HEK293 (cell line): ENCODE results near the gene RAC3.
A peak's percentile ranks its signal among the peaks of the same experiment; 100 is the strongest.

Source experiments
- CTCF ChIA-PET: fragments of 350-600 bp; formaldehyde crosslinking; extraction: SDS; loops from one replicate; lab custom pipeline; 2021; ENCODE audit warnings: antibody characterized with exemption; lab: Yijun Ruan, JAX
- POLR2A ChIA-PET: fragments of 300-600 bp; formaldehyde crosslinking; extraction: SDS; loops from one replicate; lab custom pipeline; 2020; ENCODE audit warnings: antibody characterized with exemption, inconsistent platforms; lab: Yijun Ruan, JAX
- H3K27ac ChIP-seq: fragments of 200-500 bp; sonication (Bioruptor generic); 2 replicates; pipeline ENCODE4 v1.5.1; 2014; ENCODE audit warnings: low read depth, low read length, control low read depth, inconsistent platforms; ENCODE audit errors: extremely low read depth
- H3K36me3 ChIP-seq, 2 experiments: fragments of 200-500 bp in 1 of 2; sonication (Bioruptor generic) in 1 of 2; 1 replicate in 1 of 2; 2 replicates in 1 of 2; pipeline ENCODE4 v1.5.1; 2014 to 2017; ENCODE audit warnings: inconsistent platforms in 2 of 2, low read length in 2 of 2; ENCODE audit not compliant: control insufficient read depth in 2 of 2, insufficient read depth in 1 of 2
- H3K4me1 ChIP-seq: fragments of 200-500 bp; sonication (Bioruptor generic); 2 replicates; pipeline ENCODE4 v1.5.1; 2014; ENCODE audit warnings: mild to moderate bottlenecking, low read length, inconsistent platforms; ENCODE audit not compliant: control insufficient read depth, insufficient read depth
- H3K4me3 ChIP-seq: 2 replicates; pipeline ENCODE4 v1.5.1; 2011; ENCODE audit warnings: low read depth, mild to moderate bottlenecking, control low read depth, low read length, moderate library complexity
- H3K9me3 ChIP-seq: fragments of 200-500 bp; sonication (Bioruptor generic); 2 replicates; pipeline ENCODE4 v1.5.1; 2014; ENCODE audit warnings: low read depth, low read length, inconsistent platforms; ENCODE audit not compliant: control insufficient read depth, insufficient read depth
- EGR2 ChIP-seq: fragments of 450-650 bp; formaldehyde crosslinking; IDR thresholded peaks from 2 replicates; pipeline ENCODE4 v1.5.1; 2016; ENCODE audit warnings: low read depth, missing biosample characterization, missing genetic modification characterization
- GFI1B ChIP-seq: fragments of 450-650 bp; formaldehyde crosslinking; IDR thresholded peaks from 2 replicates; pipeline ENCODE4 v1.5.1; 2016; ENCODE audit warnings: missing biosample characterization, missing genetic modification characterization
- HOXA7 ChIP-seq: sonication (generic); formaldehyde crosslinking; IDR thresholded peaks from 2 replicates; pipeline ENCODE4 v1.8.1; 2022; ENCODE audit warnings: missing genetic modification reagents, borderline replicate concordance
- PBX3 ChIP-seq: sonication (generic); formaldehyde crosslinking; IDR thresholded peaks from 2 replicates; pipeline ENCODE4 v1.8.1; 2022; ENCODE audit warnings: mild to moderate bottlenecking, moderate library complexity, missing genetic modification reagents
- PRDM10 ChIP-seq: fragments of 450-650 bp; formaldehyde crosslinking; IDR thresholded peaks from 2 replicates; pipeline ENCODE4 v1.5.1; 2016; ENCODE audit warnings: missing biosample characterization, missing genetic modification characterization
- ZBTB10 ChIP-seq: fragments of 450-650 bp; formaldehyde crosslinking; IDR thresholded peaks from 2 replicates; pipeline ENCODE4 v1.5.1; 2016; ENCODE audit warnings: missing biosample characterization, missing genetic modification characterization
- ZBTB26 ChIP-seq: fragments of 450-650 bp; formaldehyde crosslinking; optimal IDR thresholded peaks from 2 replicates; pipeline ENCODE3; 2016; ENCODE audit warnings: missing biosample characterization, mild to moderate bottlenecking, missing genetic modification characterization
- ZBTB6 ChIP-seq: fragments of 450-650 bp; formaldehyde crosslinking; IDR thresholded peaks from 2 replicates; pipeline ENCODE4 v1.5.1; 2017; ENCODE audit warnings: missing biosample characterization, missing genetic modification characterization
- ZEB2 ChIP-seq: fragments of 450-650 bp; formaldehyde crosslinking; IDR thresholded peaks from 2 replicates; pipeline ENCODE4 v1.5.1; 2016; ENCODE audit warnings: missing biosample characterization, missing genetic modification characterization
- ZNF114 ChIP-seq: fragments of 450-650 bp; formaldehyde crosslinking; IDR thresholded peaks from 2 replicates; pipeline ENCODE4 v1.5.0; 2017; ENCODE audit warnings: missing biosample characterization, missing genetic modification characterization
- ZNF140 ChIP-seq: fragments of 450-650 bp; formaldehyde crosslinking; IDR thresholded peaks from 2 replicates; pipeline ENCODE4 v1.5.1; 2016; ENCODE audit warnings: missing biosample characterization, missing genetic modification characterization
- ZNF174 ChIP-seq: fragments of 450-650 bp; formaldehyde crosslinking; IDR thresholded peaks from 2 replicates; pipeline ENCODE4 v1.5.0; 2017; ENCODE audit warnings: missing biosample characterization, mild to moderate bottlenecking, missing genetic modification characterization
- ZNF24 ChIP-seq: fragments of 450-650 bp; formaldehyde crosslinking; IDR thresholded peaks from 2 replicates; pipeline ENCODE4 v1.5.1; 2016; ENCODE audit warnings: missing biosample characterization, missing genetic modification characterization
- ZNF341 ChIP-seq: fragments of 450-650 bp; formaldehyde crosslinking; IDR thresholded peaks from 2 replicates; pipeline ENCODE4; 2016; ENCODE audit warnings: low read depth, missing biosample characterization, missing genetic modification characterization
- ZNF350 ChIP-seq: fragments of 450-650 bp; formaldehyde crosslinking; IDR thresholded peaks from 2 replicates; pipeline ENCODE4 v1.5.0; 2017; ENCODE audit warnings: missing biosample characterization, mild to moderate bottlenecking, missing genetic modification characterization
- ZNF426 ChIP-seq: fragments of 450-650 bp; formaldehyde crosslinking; IDR thresholded peaks from 2 replicates; pipeline ENCODE4 v1.5.1; 2017; ENCODE audit warnings: missing biosample characterization, missing genetic modification characterization, mild to moderate bottlenecking, inconsistent platforms, moderate library complexity
- ZNF488 ChIP-seq: fragments of 450-650 bp; formaldehyde crosslinking; IDR thresholded peaks from 2 replicates; pipeline ENCODE4 v1.5.1; 2016; ENCODE audit warnings: missing biosample characterization, missing genetic modification characterization
- ZNF514 ChIP-seq: fragments of 450-650 bp; formaldehyde crosslinking; IDR thresholded peaks from 2 replicates; pipeline ENCODE4 v1.5.1; 2016; ENCODE audit warnings: missing biosample characterization, missing genetic modification characterization
- ZNF530 ChIP-seq: fragments of 450-650 bp; formaldehyde crosslinking; IDR thresholded peaks from 2 replicates; pipeline ENCODE4 v1.5.1; 2016; ENCODE audit warnings: low read depth, missing biosample characterization, missing genetic modification characterization
- ZNF596 ChIP-seq: fragments of 450-650 bp; IDR thresholded peaks from 2 replicates; pipeline ENCODE4 v1.5.0; 2018; ENCODE audit warnings: missing biosample characterization, mild to moderate bottlenecking, missing genetic modification characterization, moderate library complexity
- ZNF654 ChIP-seq: fragments of 450-650 bp; formaldehyde crosslinking; IDR thresholded peaks from 2 replicates; pipeline ENCODE4 v1.5.1; 2016; ENCODE audit warnings: low read depth, missing biosample characterization, missing genetic modification characterization
- ZSCAN16 ChIP-seq: fragments of 450-650 bp; formaldehyde crosslinking; IDR thresholded peaks from 2 replicates; pipeline ENCODE4 v1.5.1; 2016; ENCODE audit warnings: missing biosample characterization, missing genetic modification characterization

The RAC3 gene

GRCh38 chr17:82031303-82031884 is at the start of gene RAC3:
Gene RAC3, plus strand, starts transcription at chr17:82031678. Its CDS starts 84 bp downstream, at chr17:82031762.
- Histone ChIP-seq H3K9me3 (no peaks in the 10 kb centered on the region), H3K36me3 (peaks cover 0 to 68% of the 10 kb centered on the region in 2 experiments; a peak in 2 of 3 replicates), H3K4me3 (peak within 1 kb of the TSS; percentile 38), H3K27ac (peak within 1 kb of the TSS; percentile 93), H3K4me1 (peaks cover 6% of the 10 kb centered on the region)
- ChIA-PET POLR2A (interaction anchor here (0.8 to 6.0 kb wide), 11 partner anchors 10 to 123 kb away, joined by 3 to 56 read pairs (median 8); partner anchors contain the start of genes CENPX, GPS1, LRRC45 and RFNG), CTCF (interaction anchor here (1.9 to 3.6 kb wide), 2 partner anchors 11 to 133 kb away, joined by 7 to 32 read pairs; partner anchors contain the start of genes CENPX and LRRC45)
- TF ChIP-seq ZNF140 (no peak), ZNF341 (tag by site-specific recombination) (no peak), ZBTB10 (tag by site-specific recombination) (0 out of 2 replicates have a peak, but pooled peaks have one; percentile 18), ZNF114 (tag by site-specific recombination) (no peak), ZEB2 (tag by site-specific recombination) (no peak), ZSCAN16 (tag by site-specific recombination) (no peak), ZNF514 (no peak), ZBTB26 (tag by site-specific recombination) (peak; percentile 53)

GRCh38 chr17:81983011-81983638 is 48.4 kb upstream of the RAC3 start:
- no peak overlapping the region for H3K27ac ChIP-seq
- TF ChIP-seq ZNF350 (tag by site-specific recombination) (no peak), ZNF488 (no peak), PRDM10 (tag by site-specific recombination) (no peak), PBX3 (CRISPR knock-in tag) (no peak), ZNF654 (tag by site-specific recombination) (no peak), ZNF530 (no peak), ZNF24 (tag by site-specific recombination) (no peak), HOXA7 (CRISPR knock-in tag) (no peak), ZNF596 (tag by site-specific recombination) (no peak), EGR2 (no peak), ZNF426 (tag by site-specific recombination) (no peak), ZNF174 (tag by site-specific recombination) (no peak), ZBTB6 (tag by site-specific recombination) (no peak), GFI1B (tag by site-specific recombination) (no peak)
- TF ChIP-seq, all 188 proteins: peak for 0
- ChIA-PET CTCF (interaction anchor here (0.6 to 1.6 kb wide), 3 partner anchors 20 to 37 kb away, joined by 3 to 6 read pairs (median 4); no protein-coding TSS in a partner anchor), POLR2A (interaction anchor here (0.7 kb wide), 1 partner anchor 40 kb away, joined by 3 read pairs; the partner anchor contains the start of genes CENPX and LRRC45)
- Histone ChIP-seq H3K4me3 (no peak overlapping the region), H3K4me1 (peaks cover 5% of the 10 kb centered on the region), H3K9me3 (no peaks in the 10 kb centered on the region), H3K36me3 (peaks cover 9 to 54% of the 10 kb centered on the region in 2 experiments; a peak in 2 of 3 replicates)
